HG03139 (cell line): ENCODE data around the gene PTPRG.

Experiments
- ATAC-seq: cut with Tn5 transposase; IDR thresholded peaks from one replicate; pipeline ENCODE4 v1.9.1; 2021; ENCODE audit not compliant: unreplicated experiment

The PTPRG gene

GRCh38 chr3:61583890-61584875 lies 22.8 kb downstream of the PTPRG start:
- no peak for ATAC-seq

- ATAC-seq = no peak
These were observed 28.5 kb downstream of the PTPRG start for GRCh38 chr3:61589856-61590255.

GRCh38 chr3:61591300-61591699 lies 29.9 kb downstream of the PTPRG start:
- no peak for ATAC-seq

- no peak for ATAC-seq
These were observed 32.2 kb downstream of the PTPRG start for GRCh38 chr3:61593446-61594029.

- ATAC-seq = no peak
These were observed 33.0 kb downstream of the PTPRG start for GRCh38 chr3:61594144-61594963.

GRCh38 chr3:61594964-61595285 lies 33.6 kb downstream of the PTPRG start:
- ATAC-seq = no peak

GRCh38 chr3:61595288-61595687 lies 33.9 kb downstream of the PTPRG start:
- ATAC-seq = no peak

GRCh38 chr3:61595826-61596225 lies 34.5 kb downstream of the PTPRG start:
- ATAC-seq = no peak

- ATAC-seq = no peak
These were observed 36.5 kb downstream of the PTPRG start for GRCh38 chr3:61597906-61598305.

- ATAC-seq = no peak
These were observed 38.8 kb downstream of the PTPRG start for GRCh38 chr3:61600195-61600594.

GRCh38 chr3:61601831-61602230 lies 40.5 kb downstream of the PTPRG start:
- ATAC-seq = no peak

GRCh38 chr3:61602466-61602865 lies 41.1 kb downstream of the PTPRG start:
- no peak for ATAC-seq

- no peak for ATAC-seq
These were observed 44.3 kb downstream of the PTPRG start for GRCh38 chr3:61605589-61606175.

GRCh38 chr3:61606196-61606595 lies 44.8 kb downstream of the PTPRG start:
- no peak for ATAC-seq

GRCh38 chr3:61608072-61608471 lies 46.7 kb downstream of the PTPRG start:
- no peak for ATAC-seq

GRCh38 chr3:61608711-61609110 lies 47.3 kb downstream of the PTPRG start:
- ATAC-seq = no peak

- ATAC-seq = no peak
These were observed 48.9 kb downstream of the PTPRG start for GRCh38 chr3:61610316-61610715.

GRCh38 chr3:61612211-61613194 lies 51.1 kb downstream of the PTPRG start:
- no peak for ATAC-seq

GRCh38 chr3:61613666-61614065 lies 52.3 kb downstream of the PTPRG start:
- no peak for ATAC-seq

GRCh38 chr3:61615643-61616042 lies 54.3 kb downstream of the PTPRG start:
- ATAC-seq = no peak
